ENCODE measurements around the gene TRAK1.

DNA sequence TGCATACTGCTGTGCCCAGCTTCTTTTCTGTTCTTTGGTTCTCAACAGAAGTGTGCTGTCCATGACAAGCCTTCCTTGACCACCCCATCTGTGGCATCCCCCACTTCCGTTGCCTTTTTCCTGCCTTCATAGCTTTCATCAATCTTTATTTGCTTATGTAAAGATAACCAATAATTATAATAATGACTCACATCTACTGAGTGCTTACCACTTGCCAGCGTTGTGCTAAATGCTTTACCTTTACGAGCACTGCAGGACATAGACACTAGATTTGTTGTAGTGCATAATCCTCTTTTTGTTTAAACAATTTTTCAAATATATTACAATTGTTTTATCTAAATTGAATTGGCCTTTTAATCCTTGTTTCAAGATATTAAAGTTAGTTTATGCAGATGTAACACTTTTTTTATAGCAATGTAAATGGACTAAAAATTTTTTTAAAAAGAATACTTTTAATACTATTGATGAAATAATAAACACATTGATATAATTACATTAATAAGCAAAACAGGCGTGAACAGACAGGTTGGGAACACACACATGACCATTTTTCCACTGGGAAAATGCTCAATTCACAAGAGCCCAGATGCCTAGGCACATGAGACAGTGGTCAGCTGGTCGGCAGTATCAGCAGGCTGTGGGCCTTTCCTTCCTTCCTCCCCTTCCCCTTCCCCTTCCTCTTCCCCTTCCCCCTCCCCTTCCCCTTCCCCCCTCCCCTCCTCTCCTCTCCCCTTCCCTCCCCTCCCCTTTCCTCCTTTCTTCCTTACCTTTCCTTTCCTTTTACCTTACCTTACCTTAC, 42.5 kb downstream of the TRAK1 start:
- TF ChIP-seq, protein P1, sequence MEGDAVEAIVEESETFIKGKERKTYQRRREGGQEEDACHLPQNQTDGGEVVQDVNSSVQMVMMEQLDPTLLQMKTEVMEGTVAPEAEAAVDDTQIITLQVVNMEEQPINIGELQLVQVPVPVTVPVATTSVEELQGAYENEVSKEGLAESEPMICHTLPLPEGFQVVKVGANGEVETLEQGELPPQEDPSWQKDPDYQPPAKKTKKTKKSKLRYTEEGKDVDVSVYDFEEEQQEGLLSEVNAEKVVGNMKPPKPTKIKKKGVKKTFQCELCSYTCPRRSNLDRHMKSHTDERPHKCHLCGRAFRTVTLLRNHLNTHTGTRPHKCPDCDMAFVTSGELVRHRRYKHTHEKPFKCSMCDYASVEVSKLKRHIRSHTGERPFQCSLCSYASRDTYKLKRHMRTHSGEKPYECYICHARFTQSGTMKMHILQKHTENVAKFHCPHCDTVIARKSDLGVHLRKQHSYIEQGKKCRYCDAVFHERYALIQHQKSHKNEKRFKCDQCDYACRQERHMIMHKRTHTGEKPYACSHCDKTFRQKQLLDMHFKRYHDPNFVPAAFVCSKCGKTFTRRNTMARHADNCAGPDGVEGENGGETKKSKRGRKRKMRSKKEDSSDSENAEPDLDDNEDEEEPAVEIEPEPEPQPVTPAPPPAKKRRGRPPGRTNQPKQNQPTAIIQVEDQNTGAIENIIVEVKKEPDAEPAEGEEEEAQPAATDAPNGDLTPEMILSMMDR (IDR thresholded peaks at IDR 0.05; ENCODE audit: poor library complexity) = no peak
- TF ChIP-seq EZH2 (IDR thresholded peaks at IDR 0.05; ENCODE audit: borderline replicate concordance) = no peak
- no peak for TF ChIP-seq EZH2phosphoT487 (IDR thresholded peaks at IDR 0.05; ENCODE audit: low read depth, severe bottlenecking, unreplicated experiment)
